H9 (cell line): ENCODE measurements around the gene TECTB. TPM values are rescaled to one million over a fixed set of nuclear protein-coding genes. Genes with fewer than 3 reads are reported as not detected.

Source experiments
- DNase-seq: peaks from one replicate; pipeline ENCODE4 v3.0.0-alpha.2; 2017
- H2AFZ ChIP-seq: one replicate; pipeline ENCODE4 v1.6.1; 2013; ENCODE audit warnings: mild to moderate bottlenecking, low read length, control low read depth, moderate library complexity
- H2AK5ac ChIP-seq: 2 replicates; pipeline ENCODE4 v1.6.1; 2013; ENCODE audit warnings: low read length, control low read depth, mixed read lengths; ENCODE audit not compliant: insufficient read length
- H2BK120ac ChIP-seq: one replicate; pipeline ENCODE4 v1.6.1; 2013; ENCODE audit warnings: low read depth, mild to moderate bottlenecking, low read length, control low read depth, inconsistent platforms; ENCODE audit not compliant: poor library complexity, severe bottlenecking
- H2BK12ac ChIP-seq: 2 replicates; pipeline ENCODE4 v1.6.1; 2013; ENCODE audit warnings: low read length, control low read depth, mixed read lengths, low read depth; ENCODE audit not compliant: insufficient read length
- H2BK15ac ChIP-seq: 2 replicates; pipeline ENCODE4 v1.6.1; 2013; ENCODE audit warnings: low read depth, low read length, control low read depth
- H2BK20ac ChIP-seq: one replicate; pipeline ENCODE4 v1.6.1; 2013; ENCODE audit warnings: low read depth, mild to moderate bottlenecking, low read length, control low read depth, inconsistent platforms; ENCODE audit not compliant: poor library complexity, severe bottlenecking
- H2BK5ac ChIP-seq: 2 replicates; pipeline ENCODE4 v1.6.1; 2013; ENCODE audit warnings: low read length, control low read depth, mixed read lengths; ENCODE audit not compliant: insufficient read length
- H3K14ac ChIP-seq: 2 replicates; pipeline ENCODE4 v1.6.1; 2013; ENCODE audit warnings: low read length, control low read depth; ENCODE audit not compliant: insufficient read depth
- H3K18ac ChIP-seq: 2 replicates; pipeline ENCODE4 v1.6.1; 2013; ENCODE audit warnings: low read depth, mild to moderate bottlenecking, mixed read lengths, low read length, control low read depth; ENCODE audit not compliant: insufficient read length
- H3K23ac ChIP-seq: 2 replicates; pipeline ENCODE4 v1.6.1; 2013; ENCODE audit warnings: low read length, control low read depth, mixed read lengths, low read depth; ENCODE audit not compliant: insufficient read length
- H3K23me2 ChIP-seq: 2 replicates; pipeline ENCODE4 v1.6.1; 2013; ENCODE audit warnings: low read depth, mild to moderate bottlenecking, mixed read lengths, low read length, control low read depth; ENCODE audit not compliant: insufficient read length, poor library complexity, severe bottlenecking
- H3K27ac ChIP-seq: 2 replicates; pipeline ENCODE4 v1.5.1; 2013; ENCODE audit warnings: low read length, control low read depth, mixed read lengths, low read depth; ENCODE audit not compliant: insufficient read length
- H3K27me3 ChIP-seq: 2 replicates; pipeline ENCODE4 v1.6.1; 2013; ENCODE audit warnings: low read length, control low read depth, inconsistent platforms; ENCODE audit not compliant: insufficient read depth
- H3K4ac ChIP-seq: 2 replicates; pipeline ENCODE4 v1.6.1; 2013; ENCODE audit warnings: low read depth, mild to moderate bottlenecking, control low read depth, inconsistent platforms, low read length, moderate library complexity
- H3K4me1 ChIP-seq: 2 replicates; pipeline ENCODE4 v1.6.1; 2013; ENCODE audit warnings: low read length, control low read depth, inconsistent platforms; ENCODE audit not compliant: insufficient read depth
- H3K4me2 ChIP-seq: 2 replicates; pipeline ENCODE4 v1.6.1; 2013; ENCODE audit warnings: low read length, control low read depth, mixed read lengths; ENCODE audit not compliant: insufficient read length, insufficient read depth
- H3K56ac ChIP-seq: 2 replicates; pipeline ENCODE4 v1.6.1; 2013; ENCODE audit warnings: low read depth, mild to moderate bottlenecking, mixed read lengths, low read length, control low read depth; ENCODE audit not compliant: insufficient read length
- H3K79me1 ChIP-seq: 2 replicates; pipeline ENCODE4 v1.6.1; 2013; ENCODE audit warnings: low read depth, mild to moderate bottlenecking, moderate library complexity, low read length, control low read depth, inconsistent platforms; ENCODE audit not compliant: insufficient read depth, poor library complexity, severe bottlenecking
- H3K79me2 ChIP-seq: 2 replicates; pipeline ENCODE4 v1.6.1; 2013; ENCODE audit warnings: low read length, control low read depth, inconsistent platforms; ENCODE audit not compliant: insufficient read depth
- H3K9ac ChIP-seq: 2 replicates; pipeline ENCODE4 v1.6.1; 2013; ENCODE audit warnings: low read length, control low read depth, mixed read lengths; ENCODE audit not compliant: insufficient read length; ENCODE audit errors: extremely low read depth
- H3K9me3 ChIP-seq: one replicate; pipeline ENCODE4 v1.6.1; 2013; ENCODE audit warnings: low read depth, low read length, inconsistent platforms; ENCODE audit not compliant: control insufficient read depth
- H3T11ph ChIP-seq: one replicate; pipeline ENCODE4 v1.6.1; 2013; ENCODE audit warnings: mild to moderate bottlenecking, low read length, control low read depth, inconsistent platforms
- H4K20me1 ChIP-seq: one replicate; pipeline ENCODE4 v1.6.1; 2013; ENCODE audit not compliant: control insufficient read depth, insufficient read length, insufficient read depth
- H4K5ac ChIP-seq: 2 replicates; pipeline ENCODE4 v1.6.1; 2013; ENCODE audit warnings: low read depth, mild to moderate bottlenecking, mixed read lengths, low read length, control low read depth; ENCODE audit not compliant: insufficient read length
- H4K8ac ChIP-seq: replicated peaks from 2 replicates; pipeline ENCODE4 v1.6.1; 2013; ENCODE audit warnings: low read length, control low read depth, mixed read lengths, low read depth; ENCODE audit not compliant: insufficient read length
- H4K91ac ChIP-seq: 2 replicates; pipeline ENCODE4 v1.6.1; 2013; ENCODE audit warnings: low read depth, mild to moderate bottlenecking, moderate library complexity, mixed read lengths, low read length, control low read depth; ENCODE audit not compliant: insufficient read length
- H3K27ac Mint-ChIP-seq, 3 experiments: 2 replicates in 2 of 3; 3 replicates in 1 of 3; pipeline ENCODE4 v1.8.0; 2020 to 2021; ENCODE audit warnings: mixed read lengths in 3 of 3, mild to moderate bottlenecking in 1 of 3, moderate library complexity in 1 of 3
- H3K27me3 Mint-ChIP-seq: 2 replicates; pipeline ENCODE4 v1.8.0; 2021; ENCODE audit warnings: low read depth, mild to moderate bottlenecking, moderate library complexity, mixed read lengths
- H3K36me3 Mint-ChIP-seq, 3 experiments: 2 replicates in 2 of 3; 3 replicates in 1 of 3; pipeline ENCODE4 v1.8.0; 2020 to 2021; ENCODE audit warnings: low read depth in 3 of 3, mixed read lengths in 3 of 3; ENCODE audit not compliant: insufficient read depth in 1 of 3
- H3K4me1 Mint-ChIP-seq, 2 experiments: 2 replicates each; pipeline ENCODE4 v1.8.0; 2020; ENCODE audit warnings: mixed read lengths in 2 of 2
- H3K4me3 Mint-ChIP-seq, 2 experiments: 2 replicates in 1 of 2; 3 replicates in 1 of 2; pipeline ENCODE4 v1.8.0; 2020 to 2021; ENCODE audit warnings: mild to moderate bottlenecking in 2 of 2, mixed read lengths in 2 of 2, moderate library complexity in 1 of 2
- H3K9me3 Mint-ChIP-seq, 2 experiments: 2 replicates in 1 of 2; 3 replicates in 1 of 2; pipeline ENCODE4 v1.8.0; 2020; ENCODE audit warnings: mild to moderate bottlenecking in 2 of 2, mixed read lengths in 2 of 2, moderate library complexity in 1 of 2
- CTCF ChIP-seq: fragments of 200-600 bp; sonication (generic); conservative IDR thresholded peaks from 3 replicates; pipeline ENCODE4 v1.8.0; 2021; ENCODE audit warnings: antibody characterized with exemption, mild to moderate bottlenecking
- WGBS: extraction: QIAGEN DNeasy Blood & Tissue Kit; methylation state at CpG from one replicate; pipeline ENCODE4 v1.1.7; 2013; ENCODE audit warnings: missing lambda C conversion rate, low lambda C conversion rate, mixed read lengths; ENCODE audit not compliant: insufficient read length; ENCODE audit errors: extremely low coverage; 5-methylcytosine and 5-hydroxymethylcytosine counted together
- total RNA-seq: library from RNA; stranded (reverse); gene quantifications from 2 replicates; pipeline ENCODE4 v1.2.1, GENCODE V29; 2021

Gene TECTB
- total RNA-seq, 1 experiment from 2014 or later = not detected

DNA sequence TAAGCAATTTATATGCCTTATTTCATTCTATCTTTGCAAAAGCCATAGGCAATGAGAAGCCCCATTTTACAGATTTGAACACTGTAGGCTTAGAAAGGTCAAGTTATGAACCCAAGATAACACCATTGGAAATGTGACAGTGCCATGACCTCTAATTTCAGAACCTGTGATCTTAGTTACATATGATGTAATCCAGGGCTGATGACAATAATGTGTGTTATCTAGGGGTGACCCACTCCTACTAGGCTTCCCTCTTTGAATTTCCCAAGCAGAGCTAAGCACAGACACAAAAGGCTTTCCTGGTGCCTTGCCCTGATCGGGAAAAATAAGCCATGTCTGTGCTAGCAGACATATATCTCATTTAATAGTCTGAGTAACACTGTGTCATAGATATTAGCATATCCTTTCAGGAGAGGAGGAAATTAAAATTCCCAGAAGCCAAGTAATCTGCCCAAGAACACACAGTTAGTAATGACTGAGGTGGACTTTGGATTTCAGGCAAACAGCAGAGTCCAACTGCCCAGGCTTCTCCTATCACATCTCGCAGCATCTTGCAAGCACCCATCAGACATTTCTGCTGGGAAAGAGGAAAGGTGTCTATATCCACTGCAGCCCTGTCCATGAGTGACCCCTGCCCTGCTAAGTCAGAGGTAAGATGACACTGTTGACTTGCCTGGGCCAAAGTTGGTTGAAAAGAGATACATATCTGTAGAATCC, 2.8 kb upstream of the TECTB start:
- no peak overlapping the region for H2BK15ac ChIP-seq
- H2AFZ ChIP-seq = no peak overlapping the region
- H3K14ac ChIP-seq = no peak overlapping the region
- peaks cover 6% of the 10 kb centered on the region; the same call in 1 of the 2 replicates for H3K4me1 ChIP-seq
- H3K4me1 Mint-ChIP-seq = peaks cover 17 to 20% of the 10 kb centered on the region in 2 experiments
- no peaks in the 10 kb centered on the region for H4K20me1 ChIP-seq
- no peak overlapping the region for H4K8ac ChIP-seq
- H3K9ac ChIP-seq = no peak overlapping the region
- H2BK5ac ChIP-seq = no peak overlapping the region
- H4K5ac ChIP-seq = no peak overlapping the region
- no peaks in the 10 kb centered on the region for H3K27me3 ChIP-seq
- no peak overlapping the region for H2BK12ac ChIP-seq
- no peak overlapping the region for H2BK120ac ChIP-seq
- no peak overlapping the region for H3K23ac ChIP-seq
- no peak overlapping the region for H3K4me2 ChIP-seq
- no peak overlapping the region for H3K18ac ChIP-seq
- no peaks in the 10 kb centered on the region; a peak in 1 of 5 replicates for H3K9me3 Mint-ChIP-seq
- H2BK20ac ChIP-seq = no peak overlapping the region
- H3K36me3 Mint-ChIP-seq = no peaks in the 10 kb centered on the region
- H3K9me3 ChIP-seq = no peaks in the 10 kb centered on the region
- H3K27ac ChIP-seq = no peak overlapping the region
- no CpG with 5 or more reads among the region's 2 CpGs for WGBS
- DNase-seq = no peak
- no peak overlapping the region for H3K27ac Mint-ChIP-seq
- H3K23me2 ChIP-seq = no peaks in the 10 kb centered on the region
- H3T11ph ChIP-seq = no peak overlapping the region
- no peak overlapping the region for H4K91ac ChIP-seq
- no peak overlapping the region for H3K4me3 Mint-ChIP-seq
- no peaks in the 10 kb centered on the region for H3K79me2 ChIP-seq
- no peak for TF ChIP-seq CTCF
- H3K27me3 Mint-ChIP-seq = peaks cover 7% of the 10 kb centered on the region
- H3K79me1 ChIP-seq = no peaks in the 10 kb centered on the region
- H3K56ac ChIP-seq = no peak overlapping the region
- no peak overlapping the region for H2AK5ac ChIP-seq
- H3K4ac ChIP-seq = no peak overlapping the region
